Measurements from ENCODE around the gene FCHO2. TPM values are rescaled to one million over a fixed set of nuclear protein-coding genes. Genes with fewer than 3 reads are reported as not detected.

The FCHO2 gene
- total and polyA plus RNA-seq, 10 of the 15 experiments (the other 5 are each of a cell fraction or from before 2014, with no cell fraction given), result 0.05 to 1.4 (median 0.18) TPM

- BruUV-seq (replicated peaks), result no TSS peak
- peaks cover 4% of the 10 kb centered on the region; the same call in 1 of the 2 replicates for H4K20me1 ChIP-seq (ENCODE audit: control insufficient read depth, insufficient read depth)
- POLR2A ChIA-PET, result no interaction called here
- WGBS (ENCODE audit: insufficient coverage, insufficient replicate concordance, low lambda C conversion rate, missing lambda C conversion rate), result 33% methylated on average over 36 of the region's 40 CpGs
- no peak overlapping the region for H3K27ac ChIP-seq (ENCODE audit: control insufficient read depth, insufficient read depth)
- DNase-seq (ENCODE audit: low read depth, low spot score), result no peak
- H3K9ac ChIP-seq (ENCODE audit: control insufficient read depth, insufficient read depth, low read length), result no peak overlapping the region
- SMC1A ChIA-PET (ENCODE audit: uncharacterized antibody, unreplicated experiment), result no interaction called here
- peaks cover 9% of the 10 kb centered on the region in 2 experiments for H3K27me3 ChIP-seq (replicated peaks in 1 of 2; ENCODE audit: control insufficient read depth in 2 of 2, insufficient read depth in 2 of 2, low read length in 1 of 2)
- RAD21 ChIA-PET (ENCODE audit: unreplicated experiment), result no interaction called here
- FAIRE-seq, result no peak
- no peak overlapping the region for H3K4me3 ChIP-seq
- CTCF ChIA-PET, result no interaction called here
- intact Hi-C loops (cut with micrococcal nuclease; ENCODE audit: unreplicated experiment) (no loop called here), in situ Hi-C loops (cut with MboI) (no loop called here)
- H3K36me3 ChIP-seq (ENCODE audit: control insufficient read depth in 2 of 2, insufficient read depth in 2 of 2, low read length in 1 of 2), result no peaks in the 10 kb centered on the region
- no peaks in the 10 kb centered on the region for H3K4me1 ChIP-seq (ENCODE audit: control insufficient read depth, insufficient read depth, low read length)
- H3K79me2 ChIP-seq (ENCODE audit: control insufficient read depth, insufficient read depth, low read length), result no peaks in the 10 kb centered on the region
- peak; percentile 86 for ATAC-seq
- H2AFZ ChIP-seq (ENCODE audit: control insufficient read depth, low read depth, low read length), result no peak overlapping the region
- H3K4me2 ChIP-seq (ENCODE audit: control insufficient read depth, insufficient read depth), result no peak overlapping the region
- no peaks in the 10 kb centered on the region for H3K9me3 ChIP-seq (replicated peaks; ENCODE audit: control insufficient read depth, insufficient read depth, low read length)
- TF ChIP-seq ZNF274 (IDR thresholded peaks at IDR 0.05; ENCODE audit: insufficient read depth, insufficient read length) (no peak), WRNIP1 (IDR thresholded peaks at IDR 0.05; ENCODE audit: borderline replicate concordance, low read depth, low read length) (no peak), NFYA (IDR thresholded peaks at IDR 0.05; ENCODE audit: borderline replicate concordance, low read depth, low read length) (no peak), ZNF217 (IDR thresholded peaks at IDR 0.05) (no peak), MXI1 (IDR thresholded peaks at IDR 0.05; ENCODE audit: low read depth, low read length) (no peak), ZBTB40 (IDR thresholded peaks at IDR 0.05; ENCODE audit: borderline replicate concordance) (no peak)
These were observed 163.8 kb downstream of the FCHO2 start for GRCh38 chr5:73119451-73120157.

Measured in GM12878 (cell line).